ENCODE measurements around the gene ANAPC15.

- TF ChIP-seq EZH2 (IDR thresholded peaks at IDR 0.05) (no peak), CTCF (IDR thresholded peaks at IDR 0.05 in 2 of 3, conservative IDR thresholded peaks at IDR 0.05 in 1 of 3; ENCODE audit: borderline replicate concordance in 1 of 3, insufficient read depth in 1 of 3, low read depth in 2 of 3, low read length in 2 of 3) (no peak), REST (IDR thresholded peaks at IDR 0.05; ENCODE audit: low read depth) (no peak), SRF (IDR thresholded peaks at IDR 0.05; ENCODE audit: low read depth) (no peak), POLR2A (IDR thresholded peaks at IDR 0.05; ENCODE audit: borderline replicate concordance, extremely low read depth, insufficient read depth, insufficient read length) (no peak), YY1 (IDR thresholded peaks at IDR 0.05; ENCODE audit: extremely low read depth, insufficient replicate concordance, low read depth, low read length) (no peak), POLR2AphosphoS5 (IDR thresholded peaks at IDR 0.05; ENCODE audit: low read depth, low read length) (no peak), MAX (IDR thresholded peaks at IDR 0.05) (no peak), ZNF274 (IDR thresholded peaks at IDR 0.05; ENCODE audit: low read depth, low read length) (no peak), RAD21 (IDR thresholded peaks at IDR 0.05; ENCODE audit: low read depth) (no peak), EZH2phosphoT487 (IDR thresholded peaks at IDR 0.05; ENCODE audit: borderline replicate concordance) (no peak)
These were observed 26.4 kb upstream of the ANAPC15 start for GRCh38 chr11:72138821-72139390.

Measured in HCT116 (cell line).